AG04449 (cell line): Measurements from ENCODE around the gene LIN7C.

Source experiments
- CTCF ChIA-PET: fragments of 350-600 bp; formaldehyde crosslinking; extraction: SDS; loops from one replicate; lab custom pipeline; 2021; ENCODE audit warnings: antibody characterized with exemption; lab: Yijun Ruan, JAX
- POLR2A ChIA-PET: fragments of 400-600, 350-600 bp; formaldehyde crosslinking; extraction: SDS; loops from one replicate; lab custom pipeline; 2020; ENCODE audit warnings: antibody characterized with exemption, inconsistent platforms; lab: Yijun Ruan, JAX
- DNase-seq: peaks from one replicate; pipeline ENCODE4 v3.0.0-alpha.2; 2010; ENCODE audit warnings: low read depth, low spot score
- H3K4me3 ChIP-seq: 2 replicates; pipeline ENCODE4 v1.5.1; 2011; ENCODE audit warnings: low read depth, mild to moderate bottlenecking, control low read depth, low read length
- TF ChIP-seq, protein P1 (sequence below): IDR thresholded peaks from one replicate; pipeline ENCODE4 v1.5.1; 2011; ENCODE audit warnings: mild to moderate bottlenecking, moderate library complexity, low read length, control low read depth, inconsistent platforms; ENCODE audit not compliant: insufficient read depth; ENCODE audit errors: missing control alignments

The LIN7C gene

DNA sequence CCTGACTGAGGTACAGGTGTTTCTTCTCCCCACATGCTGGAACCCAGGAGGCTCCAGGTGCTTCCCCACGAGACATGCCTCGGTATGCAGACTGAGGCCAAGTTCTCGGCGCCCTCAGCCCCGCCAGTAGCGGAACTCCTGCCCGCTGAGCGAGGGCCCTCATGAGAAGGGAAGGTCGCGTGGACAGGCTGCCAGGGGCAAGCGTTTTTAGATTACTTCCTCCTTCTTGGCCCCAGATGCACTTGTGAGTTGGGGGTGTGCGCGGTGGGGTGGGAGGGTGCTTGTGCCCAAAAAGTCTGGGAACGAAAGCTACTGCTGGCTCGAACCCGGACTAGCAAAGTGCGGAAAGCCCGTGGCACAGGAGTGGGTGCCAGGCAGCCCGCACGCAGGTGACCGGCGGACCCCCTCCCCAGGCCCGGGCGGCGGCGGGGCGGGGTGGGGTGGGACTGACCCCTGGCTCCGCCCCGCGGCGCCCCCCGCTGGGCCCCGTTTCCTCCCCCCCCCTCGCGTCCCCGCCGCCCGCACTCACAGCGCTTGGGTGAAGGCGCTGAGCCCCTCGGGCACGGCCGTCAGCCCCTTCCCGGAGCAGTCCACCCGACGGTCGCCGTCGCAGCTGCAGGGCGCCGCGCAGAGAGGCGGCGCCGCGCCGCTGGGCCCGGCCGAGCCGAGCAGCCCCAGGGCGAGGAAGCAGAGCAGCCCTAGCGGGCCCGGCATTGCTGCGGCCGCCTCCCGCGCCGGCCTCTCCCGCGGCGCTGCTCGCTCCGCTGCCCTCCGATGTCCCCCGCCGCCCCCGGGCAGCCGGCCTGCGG, 34.8 kb downstream of the LIN7C start:
- H3K4me3 ChIP-seq, result peak overlapping the region; percentile 75
- ChIA-PET POLR2A (interaction anchor here (0.6 to 1.0 kb wide), 4 partner anchors 16 to 195 kb away, joined by 3 to 4 read pairs (median 4); no protein-coding TSS in a partner anchor), CTCF (interaction anchor here (1.3 to 5.3 kb wide), 3 partner anchors 13 to 175 kb away, joined by 3 to 48 read pairs (median 5); no protein-coding TSS in a partner anchor)
- no peak for DNase-seq
- TF ChIP-seq, protein P1, sequence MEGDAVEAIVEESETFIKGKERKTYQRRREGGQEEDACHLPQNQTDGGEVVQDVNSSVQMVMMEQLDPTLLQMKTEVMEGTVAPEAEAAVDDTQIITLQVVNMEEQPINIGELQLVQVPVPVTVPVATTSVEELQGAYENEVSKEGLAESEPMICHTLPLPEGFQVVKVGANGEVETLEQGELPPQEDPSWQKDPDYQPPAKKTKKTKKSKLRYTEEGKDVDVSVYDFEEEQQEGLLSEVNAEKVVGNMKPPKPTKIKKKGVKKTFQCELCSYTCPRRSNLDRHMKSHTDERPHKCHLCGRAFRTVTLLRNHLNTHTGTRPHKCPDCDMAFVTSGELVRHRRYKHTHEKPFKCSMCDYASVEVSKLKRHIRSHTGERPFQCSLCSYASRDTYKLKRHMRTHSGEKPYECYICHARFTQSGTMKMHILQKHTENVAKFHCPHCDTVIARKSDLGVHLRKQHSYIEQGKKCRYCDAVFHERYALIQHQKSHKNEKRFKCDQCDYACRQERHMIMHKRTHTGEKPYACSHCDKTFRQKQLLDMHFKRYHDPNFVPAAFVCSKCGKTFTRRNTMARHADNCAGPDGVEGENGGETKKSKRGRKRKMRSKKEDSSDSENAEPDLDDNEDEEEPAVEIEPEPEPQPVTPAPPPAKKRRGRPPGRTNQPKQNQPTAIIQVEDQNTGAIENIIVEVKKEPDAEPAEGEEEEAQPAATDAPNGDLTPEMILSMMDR, result no peak

DNA sequence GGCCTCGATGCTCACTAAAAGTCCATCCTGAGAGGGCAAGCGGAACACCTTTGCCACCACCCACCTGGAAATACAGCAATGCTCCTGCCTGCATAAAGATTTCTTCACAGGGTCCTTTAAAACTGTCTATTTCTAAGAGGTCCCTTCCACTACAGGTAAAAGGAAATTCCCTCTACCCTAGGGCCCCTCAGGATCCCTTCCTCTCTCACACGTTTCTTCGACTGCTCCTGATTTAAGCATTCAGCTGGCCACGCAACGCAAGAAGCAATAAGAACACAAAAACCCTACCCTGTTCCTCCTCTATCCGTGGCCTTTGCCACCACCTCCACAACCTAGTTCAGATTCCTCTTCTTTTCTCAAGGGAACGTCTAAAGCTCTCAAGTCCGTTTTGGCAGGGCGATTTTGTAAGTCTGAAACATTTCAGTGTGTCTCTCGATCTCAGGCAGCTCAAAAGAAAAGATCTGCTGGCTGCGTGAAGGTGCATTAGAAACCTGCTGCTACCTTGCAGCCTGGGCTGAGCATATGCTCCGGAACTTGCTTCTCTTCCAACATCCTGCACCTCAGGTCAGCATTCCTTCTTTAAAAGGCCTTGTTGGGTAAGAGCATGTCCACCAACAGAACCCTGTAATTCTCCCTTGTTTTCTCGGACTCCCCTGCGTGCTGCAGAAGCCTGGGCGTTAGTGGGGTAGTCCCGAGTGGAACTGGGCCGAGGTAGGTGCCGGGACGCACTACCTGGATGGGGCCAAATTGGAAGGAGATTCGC, 35.6 kb downstream of the LIN7C start:
- TF ChIP-seq, protein P1, result no peak
- peak overlapping the region; percentile 75 for H3K4me3 ChIP-seq
- CTCF ChIA-PET, result interaction anchor here (1.3 to 2.0 kb wide), 3 partner anchors 28 to 175 kb away, joined by 3 to 5 read pairs (median 5); no protein-coding TSS in a partner anchor
- no peak for DNase-seq
- POLR2A ChIA-PET, result no interaction called here

DNA sequence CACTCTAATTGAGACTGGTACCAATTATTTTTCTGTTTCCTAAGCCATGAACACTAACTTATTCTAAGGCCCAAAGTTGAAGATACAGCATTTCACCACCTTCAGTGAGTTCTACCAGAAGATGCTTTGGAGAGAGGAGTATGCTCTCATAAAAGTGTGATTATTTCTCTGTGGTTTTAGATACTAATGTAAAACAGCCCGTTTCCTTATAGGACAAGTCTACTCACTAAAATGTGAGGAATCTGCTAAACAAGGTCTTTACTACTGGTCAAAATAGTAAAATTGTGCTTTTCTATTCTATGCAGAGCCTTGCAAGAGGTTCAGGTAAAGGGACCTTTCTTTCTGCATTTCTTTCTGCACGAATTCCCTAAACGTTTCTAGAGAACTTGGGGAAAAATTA, 36.4 kb downstream of the LIN7C start:
- ChIA-PET CTCF (interaction anchor here (0.7 to 1.4 kb wide), 2 partner anchors 173 to 174 kb away, joined by 3 to 5 read pairs; no protein-coding TSS in a partner anchor), POLR2A (interaction anchor here (0.5 kb wide), 1 partner anchor 66 kb away, joined by 3 read pairs; no protein-coding TSS in a partner anchor)
- TF ChIP-seq, protein P1, result no peak
- no peak for DNase-seq
- H3K4me3 ChIP-seq, result peak overlapping the region; percentile 75

DNA sequence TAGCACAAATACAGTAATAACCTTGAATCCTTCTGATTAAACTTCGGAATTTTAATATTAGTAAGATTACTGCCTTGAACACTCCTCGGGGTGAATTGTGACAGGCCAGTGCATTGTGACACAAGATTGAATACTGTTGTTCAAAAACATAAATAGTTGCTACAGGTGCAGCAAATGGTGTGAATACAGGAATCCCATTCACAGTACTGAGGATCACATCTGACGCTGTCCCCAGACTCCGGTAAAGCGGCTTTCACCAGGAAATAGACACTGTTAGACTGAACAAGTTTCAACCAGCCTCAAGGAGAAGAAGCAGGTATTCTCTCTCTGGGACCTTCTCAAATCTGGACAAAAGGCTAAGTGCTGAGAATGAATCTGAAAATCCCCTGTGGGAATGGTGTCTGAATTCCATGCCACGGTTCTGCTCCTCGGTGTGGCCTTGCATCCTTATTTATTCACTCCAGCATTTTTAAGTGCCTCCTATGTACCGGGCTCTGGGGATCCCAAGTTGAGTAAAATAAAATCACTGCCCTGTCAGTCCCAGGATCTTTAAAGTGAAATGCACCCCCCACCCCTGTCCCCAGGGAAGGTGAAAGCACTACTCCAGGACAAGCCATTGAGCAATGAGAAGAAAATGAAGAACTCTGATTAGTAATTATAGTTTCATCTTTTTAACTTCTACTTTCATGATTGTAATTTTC, 37.4 kb downstream of the LIN7C start:
- H3K4me3 ChIP-seq, result peak overlapping the region; percentile 75

DNA sequence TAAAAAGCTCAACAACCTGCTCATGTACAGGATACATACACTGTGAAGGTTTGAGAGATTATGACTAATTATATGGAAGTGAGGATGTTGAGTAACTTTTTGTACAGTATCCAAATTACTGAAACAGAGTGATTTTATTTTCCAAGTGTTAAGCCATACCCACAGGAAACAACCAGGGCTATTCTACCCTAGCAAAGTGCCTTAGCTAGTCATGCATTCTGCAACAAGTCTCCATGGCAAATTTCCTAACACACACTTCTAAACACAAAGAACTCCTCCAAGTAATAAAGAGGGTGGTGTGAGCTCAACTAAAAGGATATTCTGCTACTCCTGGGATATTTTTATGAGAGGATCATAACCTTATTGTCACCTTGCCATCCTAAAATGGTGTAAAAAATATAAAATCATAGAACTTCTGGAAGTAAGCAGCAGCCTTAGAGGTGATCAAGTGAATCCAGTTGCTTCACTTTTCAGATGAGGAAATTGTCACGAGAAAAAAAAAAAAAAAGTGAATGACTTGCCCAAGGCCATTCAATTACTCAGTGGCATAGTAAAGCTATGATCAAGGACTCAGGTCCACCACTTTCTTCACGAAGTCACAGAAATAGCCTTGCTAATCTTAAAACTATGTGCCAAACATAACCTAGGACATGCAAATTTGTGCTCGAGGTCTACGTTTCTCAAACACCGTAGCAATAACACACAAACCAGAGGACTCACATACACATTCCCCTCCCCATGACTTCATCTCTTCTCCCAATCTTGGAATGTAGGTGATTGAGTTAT, 38.2 kb downstream of the LIN7C start:
- POLR2A ChIA-PET, result interaction anchor here (0.5 to 0.8 kb wide), 2 partner anchors 34 to 162 kb away, joined by 3 to 4 read pairs; no protein-coding TSS in a partner anchor
- peak; percentile 66 for DNase-seq
- TF ChIP-seq, protein P1, result no peak
- peak overlapping the region; percentile 75 for H3K4me3 ChIP-seq
- CTCF ChIA-PET, result interaction anchor here (0.8 to 1.3 kb wide), 4 partner anchors 18 to 458 kb away, joined by 3 read pairs; no protein-coding TSS in a partner anchor

More for the DNA sequence above, 37.4 kb downstream of the LIN7C start:
- TF ChIP-seq, protein P1, result no peak
- ChIA-PET POLR2A (no interaction called here), CTCF (interaction anchor here (0.7 to 1.3 kb wide), 3 partner anchors 172 to 459 kb away, joined by 3 read pairs; no protein-coding TSS in a partner anchor)
- DNase-seq, result no peak
